Neural crest cell (in vitro differentiated cells): ENCODE results near the gene NPAS3. TPM values are rescaled to one million over a fixed set of nuclear protein-coding genes. Genes with fewer than 3 reads are reported as not detected.

Source experiments
- DNase-seq: peaks from one replicate; pipeline ENCODE4 v3.0.0; 2021; ENCODE audit warnings: low read depth, mixed read lengths, low spot score
- H3K27ac Mint-ChIP-seq: one replicate; pipeline ENCODE4 v1.8.0; 2021; ENCODE audit warnings: mild to moderate bottlenecking, mixed read lengths; ENCODE audit not compliant: unreplicated experiment
- H3K27me3 Mint-ChIP-seq: 2 replicates; pipeline ENCODE4 v1.8.0; 2021; ENCODE audit warnings: low read depth, mild to moderate bottlenecking, mixed read lengths
- H3K36me3 Mint-ChIP-seq: 2 replicates; pipeline ENCODE4 v1.8.0; 2021; ENCODE audit warnings: low read depth, mild to moderate bottlenecking, mixed read lengths
- H3K4me1 Mint-ChIP-seq: 2 replicates; pipeline ENCODE4 v1.8.0; 2021; ENCODE audit warnings: mixed read lengths
- H3K4me3 Mint-ChIP-seq: one replicate; pipeline ENCODE4 v1.8.0; 2021; ENCODE audit warnings: mild to moderate bottlenecking, mixed read lengths
- H3K9me3 Mint-ChIP-seq: 2 replicates; pipeline ENCODE4 v1.8.0; 2021; ENCODE audit warnings: mixed read lengths
- total RNA-seq: library from RNA; stranded (reverse); gene quantifications from 2 replicates; pipeline ENCODE4 v1.2.1, GENCODE V29; 2021
- TF ChIP-seq, protein P1 (sequence below): fragments of 200-600 bp; sonication (generic); conservative IDR thresholded peaks from 2 replicates; pipeline ENCODE4 v1.5.0; 2021; ENCODE audit warnings: antibody characterized with exemption, mild to moderate bottlenecking

NPAS3 gene
- total RNA-seq, 1 donor from 2014 or later: 18.2 TPM

DNA sequence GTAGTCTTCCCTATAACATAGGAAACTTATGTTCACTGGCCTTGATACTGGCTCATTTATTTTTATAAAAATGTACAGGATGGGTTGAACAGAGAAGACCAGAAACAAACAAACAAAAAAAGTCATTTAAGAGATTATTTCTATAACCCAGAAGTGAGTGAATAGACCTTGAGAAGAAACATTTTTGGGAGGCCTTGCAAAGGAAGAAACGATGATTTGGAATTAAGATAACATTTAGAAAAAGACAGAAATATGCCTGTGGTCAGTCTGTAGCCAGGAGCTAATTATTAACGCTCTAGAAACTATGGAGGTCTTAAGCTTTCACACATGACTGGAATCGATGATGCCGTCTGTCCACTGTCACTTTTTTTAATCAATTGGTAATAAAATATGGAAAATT lies 748.2 kb downstream of the NPAS3 start:
- no peaks in the 10 kb centered on the region for H3K4me1 Mint-ChIP-seq
- no peak overlapping the region for H3K27ac Mint-ChIP-seq
- no peak for DNase-seq
- H3K27me3 Mint-ChIP-seq: no peaks in the 10 kb centered on the region
- no peaks in the 10 kb centered on the region for H3K9me3 Mint-ChIP-seq
- no peaks in the 10 kb centered on the region for H3K36me3 Mint-ChIP-seq
- TF ChIP-seq, protein P1, sequence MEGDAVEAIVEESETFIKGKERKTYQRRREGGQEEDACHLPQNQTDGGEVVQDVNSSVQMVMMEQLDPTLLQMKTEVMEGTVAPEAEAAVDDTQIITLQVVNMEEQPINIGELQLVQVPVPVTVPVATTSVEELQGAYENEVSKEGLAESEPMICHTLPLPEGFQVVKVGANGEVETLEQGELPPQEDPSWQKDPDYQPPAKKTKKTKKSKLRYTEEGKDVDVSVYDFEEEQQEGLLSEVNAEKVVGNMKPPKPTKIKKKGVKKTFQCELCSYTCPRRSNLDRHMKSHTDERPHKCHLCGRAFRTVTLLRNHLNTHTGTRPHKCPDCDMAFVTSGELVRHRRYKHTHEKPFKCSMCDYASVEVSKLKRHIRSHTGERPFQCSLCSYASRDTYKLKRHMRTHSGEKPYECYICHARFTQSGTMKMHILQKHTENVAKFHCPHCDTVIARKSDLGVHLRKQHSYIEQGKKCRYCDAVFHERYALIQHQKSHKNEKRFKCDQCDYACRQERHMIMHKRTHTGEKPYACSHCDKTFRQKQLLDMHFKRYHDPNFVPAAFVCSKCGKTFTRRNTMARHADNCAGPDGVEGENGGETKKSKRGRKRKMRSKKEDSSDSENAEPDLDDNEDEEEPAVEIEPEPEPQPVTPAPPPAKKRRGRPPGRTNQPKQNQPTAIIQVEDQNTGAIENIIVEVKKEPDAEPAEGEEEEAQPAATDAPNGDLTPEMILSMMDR: no peak
- no peak overlapping the region for H3K4me3 Mint-ChIP-seq

DNA sequence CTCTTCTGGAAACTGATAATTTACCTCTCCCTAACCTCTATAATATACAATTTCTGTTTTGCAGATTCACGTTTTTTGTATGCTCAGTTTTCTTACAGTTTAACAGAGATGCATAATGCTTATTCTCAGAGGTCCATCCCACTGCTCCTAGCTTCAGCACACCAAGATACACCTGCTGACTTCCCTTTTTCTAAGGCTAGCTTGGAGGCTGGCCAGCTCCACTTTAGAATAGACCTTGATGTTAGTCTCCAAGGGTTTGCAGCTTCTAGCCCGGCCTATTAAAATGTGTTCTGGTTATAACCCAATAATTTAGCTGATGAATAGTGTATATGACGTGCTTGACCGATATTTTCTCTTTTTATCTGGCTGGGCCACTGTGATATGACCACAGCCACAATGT lies 751.0 kb downstream of the NPAS3 start:
- Mint-ChIP-seq H3K27me3 (no peaks in the 10 kb centered on the region), H3K4me3 (no peak overlapping the region), H3K36me3 (no peaks in the 10 kb centered on the region), H3K4me1 (peaks cover 5% of the 10 kb centered on the region), H3K27ac (no peak overlapping the region), H3K9me3 (no peaks in the 10 kb centered on the region)
- TF ChIP-seq, protein P1: no peak
- no peak for DNase-seq

DNA sequence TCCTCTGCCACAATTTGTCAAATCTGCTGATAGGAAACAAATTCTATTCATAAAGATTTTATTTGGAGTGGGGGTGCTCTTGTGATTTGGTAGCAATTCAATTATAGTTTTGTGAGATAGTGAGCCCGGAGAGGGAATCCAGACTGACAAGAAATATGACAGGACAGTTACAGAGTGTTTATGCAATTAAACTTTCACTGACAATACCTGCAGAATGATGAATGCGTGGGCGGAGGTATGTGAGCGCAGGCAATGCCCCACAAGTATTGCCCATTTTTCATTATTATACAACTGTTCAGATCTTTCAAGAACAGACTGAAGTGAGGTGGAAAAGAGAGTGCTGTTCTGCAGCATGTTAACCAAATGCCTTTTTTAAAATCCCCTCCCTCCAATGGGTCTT lies 753.2 kb downstream of the NPAS3 start:
- no peak for DNase-seq
- no peak overlapping the region for H3K27ac Mint-ChIP-seq
- no peaks in the 10 kb centered on the region for H3K36me3 Mint-ChIP-seq
- H3K4me1 Mint-ChIP-seq: peaks cover 5% of the 10 kb centered on the region
- H3K27me3 Mint-ChIP-seq: no peaks in the 10 kb centered on the region
- TF ChIP-seq, protein P1: no peak
- H3K9me3 Mint-ChIP-seq: no peaks in the 10 kb centered on the region
- H3K4me3 Mint-ChIP-seq: no peak overlapping the region

DNA sequence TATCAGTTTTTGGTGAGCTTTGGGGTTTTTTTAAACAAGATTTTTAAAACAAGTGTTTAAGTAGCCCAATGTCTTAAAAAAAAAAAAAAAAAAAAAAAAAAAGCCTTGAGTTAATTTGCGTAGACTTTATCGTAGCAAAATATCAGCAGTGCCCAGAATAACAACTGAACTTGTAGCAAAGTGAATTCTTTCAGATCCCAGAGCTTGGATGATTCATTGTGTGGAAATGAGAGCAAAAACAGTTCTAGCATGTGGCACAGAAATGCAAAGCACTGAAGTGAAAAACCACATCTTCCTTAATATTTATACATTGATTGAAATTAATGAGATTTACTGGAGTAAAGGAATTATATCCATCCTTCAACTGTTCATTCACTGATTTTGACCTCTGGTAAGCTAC lies 754.1 kb downstream of the NPAS3 start:
- Mint-ChIP-seq H3K4me1 (peaks cover 5% of the 10 kb centered on the region), H3K9me3 (no peaks in the 10 kb centered on the region), H3K27me3 (no peaks in the 10 kb centered on the region), H3K4me3 (no peak overlapping the region), H3K27ac (no peak overlapping the region), H3K36me3 (no peaks in the 10 kb centered on the region)
- no peak for DNase-seq
- TF ChIP-seq, protein P1: no peak

DNA sequence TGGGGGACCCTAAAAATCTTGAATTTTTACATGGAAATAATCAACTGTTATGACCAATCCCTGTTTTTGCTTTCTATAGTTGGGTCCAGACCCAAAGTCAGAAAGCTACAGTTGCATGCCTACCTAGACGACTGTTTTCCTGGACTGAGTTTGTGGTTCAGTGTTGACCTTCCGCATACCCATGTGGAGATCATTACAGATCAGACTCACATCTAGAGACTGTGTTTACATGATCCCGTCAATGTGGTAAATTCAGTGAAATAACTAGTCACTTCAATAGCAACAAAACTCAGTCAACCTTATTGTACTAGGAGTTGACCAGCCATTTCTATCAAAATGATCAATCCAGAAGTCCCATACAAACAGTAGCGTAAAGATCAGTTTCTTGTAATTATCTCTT lies 754.6 kb downstream of the NPAS3 start:
- Mint-ChIP-seq H3K27me3 (no peaks in the 10 kb centered on the region), H3K9me3 (no peaks in the 10 kb centered on the region), H3K4me1 (peaks cover 5% of the 10 kb centered on the region), H3K27ac (no peak overlapping the region), H3K4me3 (no peak overlapping the region), H3K36me3 (no peaks in the 10 kb centered on the region)
- TF ChIP-seq, protein P1: no peak
- no peak for DNase-seq

DNA sequence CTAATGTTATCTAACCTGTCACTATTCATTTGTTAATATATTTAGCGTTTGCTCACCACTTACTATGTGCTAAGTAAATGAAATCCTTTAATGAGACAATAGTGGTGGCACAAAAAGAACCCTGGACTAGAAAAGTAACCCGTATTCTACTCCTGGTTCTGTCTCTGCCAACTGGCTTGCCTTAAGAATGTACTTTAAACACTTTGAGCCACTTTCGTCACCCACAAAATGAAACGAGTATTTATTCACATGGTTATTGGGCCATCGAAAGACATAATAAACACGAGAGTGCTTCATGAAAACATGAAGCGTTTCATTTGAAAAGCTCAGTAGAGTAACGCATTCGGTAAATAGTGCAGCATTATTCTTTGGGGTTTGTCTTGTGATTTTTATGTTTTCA lies 757.5 kb downstream of the NPAS3 start:
- no peaks in the 10 kb centered on the region for H3K9me3 Mint-ChIP-seq

More for the DNA sequence above, 757.5 kb downstream of the NPAS3 start:
- DNase-seq: no peak
- Mint-ChIP-seq H3K4me3 (no peak overlapping the region), H3K27ac (no peak overlapping the region), H3K36me3 (no peaks in the 10 kb centered on the region), H3K27me3 (no peaks in the 10 kb centered on the region), H3K4me1 (peaks cover 8% of the 10 kb centered on the region)
- TF ChIP-seq, protein P1: no peak
